H9 (cell line): Measurements from ENCODE around the gene ADSS2. TPM values are rescaled to one million over a fixed set of nuclear protein-coding genes. Genes with fewer than 3 reads are reported as not detected.

ENCODE experiments used
- DNase-seq: peaks from one replicate; pipeline ENCODE4 v3.0.0-alpha.2; 2017
- H2AFZ ChIP-seq: one replicate; pipeline ENCODE4 v1.6.1; 2013; ENCODE audit warnings: mild to moderate bottlenecking, low read length, control low read depth, moderate library complexity
- H2AK5ac ChIP-seq: 2 replicates; pipeline ENCODE4 v1.6.1; 2013; ENCODE audit warnings: low read length, control low read depth, mixed read lengths; ENCODE audit not compliant: insufficient read length
- H2BK120ac ChIP-seq: one replicate; pipeline ENCODE4 v1.6.1; 2013; ENCODE audit warnings: low read depth, mild to moderate bottlenecking, low read length, control low read depth, inconsistent platforms; ENCODE audit not compliant: poor library complexity, severe bottlenecking
- H2BK12ac ChIP-seq: 2 replicates; pipeline ENCODE4 v1.6.1; 2013; ENCODE audit warnings: low read length, control low read depth, mixed read lengths, low read depth; ENCODE audit not compliant: insufficient read length
- H2BK15ac ChIP-seq: 2 replicates; pipeline ENCODE4 v1.6.1; 2013; ENCODE audit warnings: low read depth, low read length, control low read depth
- H2BK20ac ChIP-seq: one replicate; pipeline ENCODE4 v1.6.1; 2013; ENCODE audit warnings: low read depth, mild to moderate bottlenecking, low read length, control low read depth, inconsistent platforms; ENCODE audit not compliant: poor library complexity, severe bottlenecking
- H2BK5ac ChIP-seq: 2 replicates; pipeline ENCODE4 v1.6.1; 2013; ENCODE audit warnings: low read length, control low read depth, mixed read lengths; ENCODE audit not compliant: insufficient read length
- H3K14ac ChIP-seq: 2 replicates; pipeline ENCODE4 v1.6.1; 2013; ENCODE audit warnings: low read length, control low read depth; ENCODE audit not compliant: insufficient read depth
- H3K18ac ChIP-seq: 2 replicates; pipeline ENCODE4 v1.6.1; 2013; ENCODE audit warnings: low read depth, mild to moderate bottlenecking, mixed read lengths, low read length, control low read depth; ENCODE audit not compliant: insufficient read length
- H3K23ac ChIP-seq: 2 replicates; pipeline ENCODE4 v1.6.1; 2013; ENCODE audit warnings: low read length, control low read depth, mixed read lengths, low read depth; ENCODE audit not compliant: insufficient read length
- H3K23me2 ChIP-seq: 2 replicates; pipeline ENCODE4 v1.6.1; 2013; ENCODE audit warnings: low read depth, mild to moderate bottlenecking, mixed read lengths, low read length, control low read depth; ENCODE audit not compliant: insufficient read length, poor library complexity, severe bottlenecking
- H3K27ac ChIP-seq: 2 replicates; pipeline ENCODE4 v1.5.1; 2013; ENCODE audit warnings: low read length, control low read depth, mixed read lengths, low read depth; ENCODE audit not compliant: insufficient read length
- H3K27me3 ChIP-seq: 2 replicates; pipeline ENCODE4 v1.6.1; 2013; ENCODE audit warnings: low read length, control low read depth, inconsistent platforms; ENCODE audit not compliant: insufficient read depth
- H3K4ac ChIP-seq: 2 replicates; pipeline ENCODE4 v1.6.1; 2013; ENCODE audit warnings: low read depth, mild to moderate bottlenecking, control low read depth, inconsistent platforms, low read length, moderate library complexity
- H3K4me1 ChIP-seq: 2 replicates; pipeline ENCODE4 v1.6.1; 2013; ENCODE audit warnings: low read length, control low read depth, inconsistent platforms; ENCODE audit not compliant: insufficient read depth
- H3K4me2 ChIP-seq: 2 replicates; pipeline ENCODE4 v1.6.1; 2013; ENCODE audit warnings: low read length, control low read depth, mixed read lengths; ENCODE audit not compliant: insufficient read length, insufficient read depth
- H3K56ac ChIP-seq: 2 replicates; pipeline ENCODE4 v1.6.1; 2013; ENCODE audit warnings: low read depth, mild to moderate bottlenecking, mixed read lengths, low read length, control low read depth; ENCODE audit not compliant: insufficient read length
- H3K79me1 ChIP-seq: 2 replicates; pipeline ENCODE4 v1.6.1; 2013; ENCODE audit warnings: low read depth, mild to moderate bottlenecking, moderate library complexity, low read length, control low read depth, inconsistent platforms; ENCODE audit not compliant: insufficient read depth, poor library complexity, severe bottlenecking
- H3K79me2 ChIP-seq: 2 replicates; pipeline ENCODE4 v1.6.1; 2013; ENCODE audit warnings: low read length, control low read depth, inconsistent platforms; ENCODE audit not compliant: insufficient read depth
- H3K9ac ChIP-seq: 2 replicates; pipeline ENCODE4 v1.6.1; 2013; ENCODE audit warnings: low read length, control low read depth, mixed read lengths; ENCODE audit not compliant: insufficient read length; ENCODE audit errors: extremely low read depth
- H3K9me3 ChIP-seq: one replicate; pipeline ENCODE4 v1.6.1; 2013; ENCODE audit warnings: low read depth, low read length, inconsistent platforms; ENCODE audit not compliant: control insufficient read depth
- H3T11ph ChIP-seq: one replicate; pipeline ENCODE4 v1.6.1; 2013; ENCODE audit warnings: mild to moderate bottlenecking, low read length, control low read depth, inconsistent platforms
- H4K20me1 ChIP-seq: one replicate; pipeline ENCODE4 v1.6.1; 2013; ENCODE audit not compliant: control insufficient read depth, insufficient read length, insufficient read depth
- H4K5ac ChIP-seq: 2 replicates; pipeline ENCODE4 v1.6.1; 2013; ENCODE audit warnings: low read depth, mild to moderate bottlenecking, mixed read lengths, low read length, control low read depth; ENCODE audit not compliant: insufficient read length
- H4K8ac ChIP-seq: replicated peaks from 2 replicates; pipeline ENCODE4 v1.6.1; 2013; ENCODE audit warnings: low read length, control low read depth, mixed read lengths, low read depth; ENCODE audit not compliant: insufficient read length
- H4K91ac ChIP-seq: 2 replicates; pipeline ENCODE4 v1.6.1; 2013; ENCODE audit warnings: low read depth, mild to moderate bottlenecking, moderate library complexity, mixed read lengths, low read length, control low read depth; ENCODE audit not compliant: insufficient read length
- H3K27ac Mint-ChIP-seq, 3 experiments: 2 replicates in 2 of 3; 3 replicates in 1 of 3; pipeline ENCODE4 v1.8.0; 2020 to 2021; ENCODE audit warnings: mixed read lengths in 3 of 3, mild to moderate bottlenecking in 1 of 3, moderate library complexity in 1 of 3
- H3K27me3 Mint-ChIP-seq: 2 replicates; pipeline ENCODE4 v1.8.0; 2021; ENCODE audit warnings: low read depth, mild to moderate bottlenecking, moderate library complexity, mixed read lengths
- H3K36me3 Mint-ChIP-seq, 3 experiments: 2 replicates in 2 of 3; 3 replicates in 1 of 3; pipeline ENCODE4 v1.8.0; 2020 to 2021; ENCODE audit warnings: low read depth in 3 of 3, mixed read lengths in 3 of 3; ENCODE audit not compliant: insufficient read depth in 1 of 3
- H3K4me1 Mint-ChIP-seq, 2 experiments: 2 replicates each; pipeline ENCODE4 v1.8.0; 2020; ENCODE audit warnings: mixed read lengths in 2 of 2
- H3K4me3 Mint-ChIP-seq, 2 experiments: 2 replicates in 1 of 2; 3 replicates in 1 of 2; pipeline ENCODE4 v1.8.0; 2020 to 2021; ENCODE audit warnings: mild to moderate bottlenecking in 2 of 2, mixed read lengths in 2 of 2, moderate library complexity in 1 of 2
- H3K9me3 Mint-ChIP-seq, 2 experiments: 2 replicates in 1 of 2; 3 replicates in 1 of 2; pipeline ENCODE4 v1.8.0; 2020; ENCODE audit warnings: mild to moderate bottlenecking in 2 of 2, mixed read lengths in 2 of 2, moderate library complexity in 1 of 2
- WGBS: extraction: QIAGEN DNeasy Blood & Tissue Kit; methylation state at CpG from one replicate; pipeline ENCODE4 v1.1.7; 2013; ENCODE audit warnings: missing lambda C conversion rate, low lambda C conversion rate, mixed read lengths; ENCODE audit not compliant: insufficient read length; ENCODE audit errors: extremely low coverage; 5-methylcytosine and 5-hydroxymethylcytosine counted together
- total RNA-seq: library from RNA; stranded (reverse); gene quantifications from 2 replicates; pipeline ENCODE4 v1.2.1, GENCODE V29; 2021
- TF ChIP-seq, protein P1 (sequence below): fragments of 200-600 bp; sonication (generic); conservative IDR thresholded peaks from 3 replicates; pipeline ENCODE4 v1.8.0; 2021; ENCODE audit warnings: antibody characterized with exemption, mild to moderate bottlenecking

The ADSS2 gene
- total RNA-seq, 1 experiment from 2014 or later = 65.4 TPM

DNA sequence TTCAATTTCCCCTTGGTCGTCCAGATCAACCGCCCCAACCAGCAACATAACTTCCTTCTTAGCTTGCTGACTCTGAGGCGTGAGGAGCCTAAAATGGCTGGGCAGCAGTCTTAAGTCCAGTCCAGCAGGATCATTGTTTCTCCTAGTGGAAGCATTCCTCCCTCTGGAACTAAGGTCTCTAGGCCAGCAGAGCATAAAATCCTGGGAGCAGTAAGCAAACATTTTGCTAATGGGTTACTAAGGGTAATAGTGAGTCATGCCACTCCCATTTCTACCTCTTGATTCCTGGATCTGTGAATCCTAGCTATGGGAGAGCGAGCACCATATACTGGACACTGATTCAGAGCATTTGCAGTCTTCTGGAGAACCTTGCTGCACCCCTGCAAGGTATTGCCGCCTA is 59.9 kb downstream of the ADSS2 start:
- WGBS = no CpG with 5 or more reads among the region's 5 CpGs
- Histone ChIP-seq H3K56ac (no peak overlapping the region), H4K8ac (no peak overlapping the region), H4K20me1 (no peaks in the 10 kb centered on the region), H2AK5ac (no peak overlapping the region), H2BK12ac (no peak overlapping the region), H3K23me2 (no peaks in the 10 kb centered on the region), H3K9ac (no peak overlapping the region), H3K14ac (no peak overlapping the region), H2BK20ac (no peak overlapping the region), H3K79me1 (no peaks in the 10 kb centered on the region), H3K4me2 (no peak overlapping the region), H4K5ac (no peak overlapping the region), H2BK15ac (no peak overlapping the region), H3K27ac (no peak overlapping the region), H2BK120ac (no peak overlapping the region), H2AFZ (no peak overlapping the region), H4K91ac (no peak overlapping the region), H3K9me3 (no peaks in the 10 kb centered on the region), H3T11ph (no peak overlapping the region), H3K23ac (no peak overlapping the region), H3K79me2 (no peaks in the 10 kb centered on the region), H3K18ac (no peak overlapping the region), H3K4me1 (no peaks in the 10 kb centered on the region), H3K4ac (no peak overlapping the region), H2BK5ac (no peak overlapping the region), H3K27me3 (no peaks in the 10 kb centered on the region)
- H3K9me3 Mint-ChIP-seq = no peaks in the 10 kb centered on the region
- H3K27ac Mint-ChIP-seq = no peak overlapping the region
- DNase-seq = no peak
- TF ChIP-seq, protein P1, sequence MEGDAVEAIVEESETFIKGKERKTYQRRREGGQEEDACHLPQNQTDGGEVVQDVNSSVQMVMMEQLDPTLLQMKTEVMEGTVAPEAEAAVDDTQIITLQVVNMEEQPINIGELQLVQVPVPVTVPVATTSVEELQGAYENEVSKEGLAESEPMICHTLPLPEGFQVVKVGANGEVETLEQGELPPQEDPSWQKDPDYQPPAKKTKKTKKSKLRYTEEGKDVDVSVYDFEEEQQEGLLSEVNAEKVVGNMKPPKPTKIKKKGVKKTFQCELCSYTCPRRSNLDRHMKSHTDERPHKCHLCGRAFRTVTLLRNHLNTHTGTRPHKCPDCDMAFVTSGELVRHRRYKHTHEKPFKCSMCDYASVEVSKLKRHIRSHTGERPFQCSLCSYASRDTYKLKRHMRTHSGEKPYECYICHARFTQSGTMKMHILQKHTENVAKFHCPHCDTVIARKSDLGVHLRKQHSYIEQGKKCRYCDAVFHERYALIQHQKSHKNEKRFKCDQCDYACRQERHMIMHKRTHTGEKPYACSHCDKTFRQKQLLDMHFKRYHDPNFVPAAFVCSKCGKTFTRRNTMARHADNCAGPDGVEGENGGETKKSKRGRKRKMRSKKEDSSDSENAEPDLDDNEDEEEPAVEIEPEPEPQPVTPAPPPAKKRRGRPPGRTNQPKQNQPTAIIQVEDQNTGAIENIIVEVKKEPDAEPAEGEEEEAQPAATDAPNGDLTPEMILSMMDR = no peak
- peaks cover 8 to 16% of the 10 kb centered on the region in 2 experiments for H3K4me1 Mint-ChIP-seq
- no peak overlapping the region for H3K4me3 Mint-ChIP-seq
- no peaks in the 10 kb centered on the region; a peak in 1 of 7 replicates for H3K36me3 Mint-ChIP-seq
- no peaks in the 10 kb centered on the region; the same call in 1 of the 2 replicates for H3K27me3 Mint-ChIP-seq
